Adrenal gland (tissue), 5 donors: ENCODE results near the gene C5orf15.

Experiments used
- CTCF ChIP-seq, 6 experiments: fragments of 450-650 bp in 4 of 6; fragments of 200-600 bp in 2 of 6; sonication (generic) in 1 of 6; IDR thresholded peaks; 1 replicate in 5 of 6; 2 replicates in 1 of 6; pipeline versions ENCODE4 v1.5.1 to v1.8.0; 2016 to 2021; ENCODE audit warnings: antibody characterized with exemption in 6 of 6, mild to moderate bottlenecking in 2 of 6, moderate library complexity in 1 of 6
- POLR2A ChIP-seq, 2 donors: fragments of 450-650 bp; IDR thresholded peaks; one replicate each; pipeline ENCODE4 v1.6.1; 2017; ENCODE audit warnings: antibody characterized with exemption in 2 of 2, mild to moderate bottlenecking in 2 of 2, moderate library complexity in 1 of 2
- donor health status: DM: no; HTN: no; CAD: no.

GRCh38 chr5:134003064-134003816, 34.8 kb upstream of the C5orf15 start:
- TF ChIP-seq CTCF (IDR thresholded peaks at IDR 0.05) (no peak), POLR2A (IDR thresholded peaks at IDR 0.05) (no peak)
